Superior temporal gyrus (tissue), 1 donor: Measurements from ENCODE around the gene ITGB8.
"Not testable (repeated sequence)": the region's sequence is repeated elsewhere in the genome, so short reads cannot be mapped to it uniquely, and the experiment has no call there.

Experiments
- DNase-seq: peaks from one replicate; pipeline ENCODE4 v3.0.0-alpha.2; 2016; ENCODE audit errors: extremely low spot score

The ITGB8 gene

DNA sequence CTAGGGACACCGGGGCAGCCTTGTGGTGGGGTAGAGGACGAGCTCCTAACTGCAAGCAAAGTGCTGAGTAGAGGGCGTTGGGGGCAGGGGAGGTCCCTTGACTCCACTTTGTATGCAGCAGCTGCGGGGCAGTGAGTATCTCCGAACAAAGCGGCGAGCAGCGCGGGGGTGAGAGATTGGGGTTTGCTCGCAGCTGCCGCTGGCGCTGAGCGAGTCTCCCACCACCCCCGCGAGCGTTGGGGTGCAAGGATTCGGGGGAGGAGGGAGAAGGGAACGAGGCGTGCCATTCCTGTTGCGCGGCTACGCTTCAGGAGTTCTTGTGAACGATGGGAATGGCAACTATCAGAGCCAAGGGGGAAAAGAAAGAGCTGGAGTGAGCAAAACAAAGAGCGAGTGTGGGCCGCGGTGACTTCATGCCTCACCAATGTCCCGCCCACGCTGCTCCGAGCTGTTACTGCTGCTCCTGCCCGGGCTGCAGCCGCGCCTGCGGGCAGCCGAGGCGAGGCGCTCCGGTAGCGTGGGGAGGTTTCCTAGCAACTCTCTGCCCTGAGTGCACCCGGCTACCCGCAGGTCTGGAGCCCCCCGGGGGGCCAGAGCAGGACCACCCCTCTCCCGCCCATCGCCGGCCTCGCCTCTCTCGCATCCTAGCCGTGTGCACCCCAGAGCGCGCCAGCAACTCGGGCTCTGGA is at the start of gene ITGB8:
Gene ITGB8 (plus strand): TSS at position 662 of the 689 bp plus-strand sequence. CDS start 907 bp downstream, outside the sequence.
- DNase-seq, result peak; percentile 92

DNA sequence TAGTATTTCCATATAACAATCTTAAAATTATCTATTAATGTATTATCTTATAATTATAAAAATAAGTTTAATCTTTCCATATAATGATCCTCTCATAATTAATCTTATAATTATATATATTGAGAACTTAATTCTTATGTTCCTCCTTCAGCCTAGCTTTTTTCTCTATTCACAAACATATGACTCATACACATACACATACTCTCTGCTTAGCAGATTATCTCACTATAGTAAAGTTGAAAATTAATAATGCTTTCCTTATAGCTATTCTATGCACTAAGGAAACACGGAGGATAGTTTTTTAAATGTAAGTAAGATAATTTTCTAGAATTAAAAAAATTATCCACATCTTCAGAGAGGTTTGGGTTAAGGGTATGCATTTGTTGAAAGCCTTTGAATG is 47.7 kb upstream of the ITGB8 start:
- DNase-seq, result no peak

DNA sequence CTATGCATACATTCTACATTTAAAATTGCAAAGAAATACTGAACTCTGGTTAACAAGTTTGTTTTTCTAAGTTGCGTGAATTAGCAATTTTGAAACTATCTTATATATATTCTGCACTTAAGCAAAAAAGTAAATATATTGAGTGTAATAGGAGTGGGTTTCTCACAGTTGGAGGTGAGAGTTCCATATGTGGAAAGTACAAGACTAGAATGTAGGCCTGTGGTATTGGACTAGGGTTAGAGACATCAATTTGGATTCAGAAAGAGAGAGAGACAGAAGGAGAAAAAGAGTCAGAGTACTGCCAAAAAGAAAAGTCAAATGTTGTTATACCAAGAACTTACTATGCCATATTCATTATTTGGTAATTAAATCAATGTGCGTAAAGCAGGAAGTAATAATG is 47.3 kb upstream of the ITGB8 start:
- no peak for DNase-seq

DNA sequence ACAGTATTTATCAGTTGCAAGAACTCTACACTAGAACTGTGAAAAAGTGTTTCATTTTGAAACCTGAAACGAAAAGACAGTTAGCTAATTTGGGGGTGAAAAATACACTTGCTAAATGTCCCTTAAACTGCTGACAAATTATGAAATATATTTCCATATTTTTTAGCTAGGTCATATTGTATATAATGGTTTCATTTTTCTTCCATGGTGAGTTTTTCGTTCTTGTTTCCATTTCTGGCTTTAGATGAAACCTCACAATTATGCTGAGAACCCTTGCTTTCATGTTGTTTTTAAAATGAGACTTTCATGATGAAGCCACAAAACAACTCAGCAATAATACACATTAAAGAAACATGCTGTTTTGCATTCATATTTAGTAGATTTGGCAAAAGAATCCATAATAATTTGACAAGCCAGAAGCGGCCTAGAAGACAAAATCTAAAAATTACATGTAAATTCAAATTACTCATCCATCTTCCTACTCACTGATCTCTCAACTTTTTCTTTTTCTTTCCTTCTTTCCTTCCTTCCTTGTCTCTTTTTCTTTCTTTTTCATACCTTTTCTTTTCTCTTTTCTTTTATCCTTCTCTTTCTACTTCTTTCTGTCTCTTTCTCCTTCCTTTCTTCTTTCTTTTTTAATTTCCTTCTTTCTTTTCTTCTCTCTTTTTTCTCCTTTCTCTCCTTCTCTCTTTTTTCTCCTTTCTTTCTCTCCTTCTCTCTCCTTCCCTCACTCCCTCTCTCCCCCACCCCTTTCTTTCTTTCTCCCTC is 46.5 kb upstream of the ITGB8 start:
- no peak for DNase-seq

DNA sequence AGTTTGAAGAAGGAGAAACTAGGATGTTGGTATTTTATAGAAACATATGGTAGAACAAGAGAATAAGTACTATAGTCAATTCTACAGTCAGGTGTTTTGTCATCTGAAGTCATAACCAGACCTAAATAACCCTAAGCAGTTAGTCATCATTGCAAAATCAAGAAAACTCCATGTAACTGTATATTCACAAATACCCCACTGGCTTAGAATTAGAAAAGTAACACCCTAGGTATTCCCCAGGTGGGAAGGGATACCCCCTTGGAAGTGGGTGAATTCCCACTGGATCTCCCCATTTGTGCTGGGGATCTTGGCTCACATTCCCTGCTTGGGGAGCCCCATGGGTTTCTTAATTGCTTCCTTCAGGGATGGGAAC is 45.9 kb upstream of the ITGB8 start:
- no peak for DNase-seq

DNA sequence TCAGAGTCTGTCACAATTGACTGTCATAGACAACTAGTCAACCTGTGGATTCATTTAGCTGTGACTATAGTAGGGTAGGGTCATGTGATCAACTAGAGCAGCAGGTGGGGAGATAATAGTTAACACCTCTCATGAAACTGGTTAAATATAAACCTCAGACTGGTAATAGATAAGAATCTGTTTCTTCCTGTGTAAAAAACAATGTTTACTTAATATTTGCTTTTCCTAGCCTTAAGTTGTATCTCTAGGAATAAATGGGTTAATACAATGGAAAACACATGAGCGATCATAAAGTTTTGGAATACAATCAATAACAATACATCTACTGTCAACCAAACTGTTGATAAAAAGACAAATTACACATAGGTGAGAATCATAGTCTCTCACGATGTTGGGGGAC is 43.4 kb upstream of the ITGB8 start:
- DNase-seq, result no peak

DNA sequence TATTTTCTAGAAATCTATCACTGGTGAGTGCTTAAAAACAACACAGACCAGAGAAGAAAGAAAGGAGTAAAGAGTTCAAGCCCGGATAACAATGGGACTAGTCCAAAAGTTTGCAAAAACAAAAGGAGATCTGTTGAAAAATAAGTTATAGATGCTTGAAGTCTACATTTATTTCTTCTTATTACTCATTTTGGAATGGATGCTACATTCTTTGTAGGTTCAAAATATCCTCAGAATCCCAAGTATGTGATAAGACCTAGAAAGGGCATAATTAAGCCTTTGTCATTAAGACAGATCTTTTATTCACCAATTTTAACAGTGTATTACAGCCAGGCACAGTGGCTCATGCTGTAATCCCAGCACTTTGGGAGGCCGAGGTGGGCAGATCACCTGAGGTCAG is 42.7 kb upstream of the ITGB8 start:
- DNase-seq, result no peak

DNA sequence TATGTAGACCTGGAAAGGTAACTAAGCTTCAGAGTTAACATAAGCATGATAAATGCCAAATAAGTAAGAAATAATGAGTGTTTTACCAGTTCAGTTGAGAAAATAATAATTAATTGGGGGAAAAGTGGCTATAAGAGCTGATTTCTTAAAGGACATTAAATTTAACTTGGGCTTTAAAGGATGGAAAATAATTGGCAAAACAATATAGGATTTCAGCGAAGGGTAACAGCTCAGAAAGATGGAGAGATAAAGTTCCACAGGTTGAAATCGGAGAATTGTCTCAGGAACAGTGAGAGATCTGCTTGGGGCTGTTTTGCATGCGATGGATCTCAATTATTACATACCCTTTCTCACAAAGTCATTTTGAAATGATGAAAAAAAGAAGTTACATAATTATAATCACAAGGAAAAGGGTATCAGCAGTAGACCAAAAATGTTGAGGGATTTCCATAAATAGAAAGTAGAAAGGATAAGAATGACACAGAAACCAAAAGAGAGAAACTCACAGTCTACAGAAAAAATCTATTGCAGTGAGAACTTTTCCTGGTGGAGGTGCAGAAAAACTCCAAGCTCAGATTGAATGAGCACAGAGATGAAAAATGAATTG is 40.1 kb upstream of the ITGB8 start:
- DNase-seq, result no peak

DNA sequence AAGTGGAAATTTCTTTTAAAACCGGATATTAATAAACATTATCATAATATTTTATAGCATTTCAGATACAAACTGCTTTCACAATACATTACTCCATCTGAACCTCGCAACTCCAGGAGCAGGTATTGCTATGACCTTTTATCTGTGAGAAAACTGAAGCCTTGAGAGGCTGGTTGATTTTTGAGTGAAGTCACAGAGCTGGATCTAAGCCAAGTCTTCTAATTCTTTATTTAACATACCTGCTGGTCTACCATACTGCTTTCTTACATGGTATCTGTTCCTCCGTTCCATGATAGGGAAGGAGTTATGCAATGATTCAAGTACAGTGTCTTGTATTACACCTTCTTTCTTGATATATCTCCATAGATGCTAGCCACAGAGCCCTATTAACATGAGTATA is 37.4 kb upstream of the ITGB8 start:
- DNase-seq, result no peak

DNA sequence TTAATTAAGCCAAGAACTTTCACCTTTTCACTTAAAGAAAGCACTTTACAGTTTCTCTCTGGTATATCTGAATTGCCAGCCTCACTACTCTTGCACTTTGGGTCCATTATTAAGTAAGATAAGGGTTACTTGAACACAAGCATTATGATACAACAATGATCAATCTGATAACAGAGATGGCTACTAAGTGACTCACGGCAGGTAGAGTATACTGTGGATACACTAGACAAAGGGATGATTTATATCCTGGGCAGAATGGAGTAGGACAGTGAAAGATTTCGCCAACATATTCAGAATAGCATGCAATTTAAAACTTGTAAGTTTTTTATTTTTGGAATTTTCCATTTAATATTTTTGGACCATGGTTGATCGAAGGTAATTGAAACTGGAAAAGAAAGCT is 34.3 kb upstream of the ITGB8 start:
- no peak for DNase-seq

DNA sequence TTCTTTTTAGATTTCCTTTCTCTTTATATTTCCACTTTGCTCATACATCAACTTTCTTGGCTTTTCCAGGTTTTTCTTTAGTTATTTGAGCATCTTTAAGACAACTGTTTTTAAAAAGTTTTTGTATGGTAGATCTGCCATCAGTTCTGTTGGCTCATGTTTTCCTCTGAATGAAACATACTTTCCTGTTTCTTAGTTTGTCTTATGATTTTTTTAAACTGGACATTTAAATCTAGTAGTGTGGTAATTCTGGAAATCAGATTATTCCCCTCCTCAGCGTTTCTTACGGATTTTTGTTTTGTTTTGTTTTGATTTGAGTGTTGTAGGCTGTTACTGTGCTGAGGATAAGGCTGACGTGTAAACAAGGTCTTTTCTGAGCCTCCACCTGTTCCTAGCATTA is 33.8 kb upstream of the ITGB8 start:
- no peak for DNase-seq

DNA sequence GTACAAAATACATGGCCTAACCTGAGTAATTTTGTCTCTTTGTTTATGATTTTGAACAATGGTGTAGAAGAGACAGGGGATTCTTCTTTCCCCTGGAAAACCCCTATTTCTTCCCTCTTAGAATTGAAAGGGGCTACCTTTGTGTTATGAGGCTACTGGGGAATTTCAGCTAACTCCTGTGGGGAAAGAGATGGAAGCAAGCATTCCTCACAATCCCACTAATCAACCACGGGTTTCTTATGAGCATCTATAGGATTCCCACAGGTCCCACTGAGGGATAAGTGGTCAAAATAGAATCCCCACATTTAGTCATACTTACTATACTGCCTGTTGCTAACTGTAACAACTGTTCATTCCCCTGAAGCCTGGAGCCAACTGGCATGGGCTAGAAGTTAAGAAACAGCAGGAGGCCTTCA is 32.2 kb upstream of the ITGB8 start:
- no peak for DNase-seq

DNA sequence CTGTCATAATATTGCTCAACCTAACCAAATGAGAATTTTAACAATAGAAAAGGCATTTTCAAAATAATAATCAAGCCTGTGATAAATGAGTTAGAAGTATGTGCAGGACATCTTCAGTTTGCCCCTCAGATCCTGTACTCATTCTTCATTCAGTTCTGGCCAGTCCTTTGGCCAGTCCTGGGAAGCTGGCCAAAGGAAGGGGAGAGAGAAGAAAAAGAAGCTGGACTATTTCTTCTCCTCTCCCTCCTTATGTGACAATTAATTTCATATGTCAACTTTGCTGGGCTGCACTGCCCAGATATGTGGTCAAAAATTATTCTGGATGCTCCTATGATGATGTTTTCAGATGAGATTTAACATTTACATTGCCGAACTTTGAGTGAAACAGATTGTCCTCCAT is 31.6 kb upstream of the ITGB8 start:
- no peak for DNase-seq

DNA sequence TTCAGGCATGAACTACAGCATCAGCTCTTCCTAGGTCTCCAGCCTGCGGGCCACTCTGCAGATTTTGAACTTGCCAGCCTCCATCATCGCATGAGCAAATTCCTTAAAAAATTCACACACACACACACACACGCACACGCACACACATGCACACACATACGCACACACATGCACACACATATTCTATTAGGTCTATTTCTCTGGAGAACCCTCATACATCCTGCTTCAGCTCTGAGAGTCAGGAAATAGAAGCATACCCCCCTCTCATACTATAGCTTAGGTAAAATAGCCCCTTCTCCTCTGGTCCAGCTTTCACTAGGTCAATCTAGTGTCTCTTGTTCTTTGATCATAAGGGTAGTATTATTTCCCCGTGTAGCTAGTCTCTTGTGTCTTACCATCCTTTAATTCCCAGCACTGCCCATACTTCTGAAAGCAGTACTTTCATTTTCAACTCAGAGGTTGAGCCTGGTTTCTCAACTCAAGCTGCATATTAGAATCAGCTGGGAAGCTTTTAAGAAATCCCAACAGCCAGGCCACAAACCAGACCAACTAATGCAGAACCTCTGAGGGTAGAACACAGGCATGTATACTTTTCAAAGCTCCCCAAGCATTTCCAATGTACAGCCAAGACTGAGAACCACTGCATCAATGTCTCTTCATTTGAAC is 30.9 kb upstream of the ITGB8 start:
- no peak for DNase-seq

DNA sequence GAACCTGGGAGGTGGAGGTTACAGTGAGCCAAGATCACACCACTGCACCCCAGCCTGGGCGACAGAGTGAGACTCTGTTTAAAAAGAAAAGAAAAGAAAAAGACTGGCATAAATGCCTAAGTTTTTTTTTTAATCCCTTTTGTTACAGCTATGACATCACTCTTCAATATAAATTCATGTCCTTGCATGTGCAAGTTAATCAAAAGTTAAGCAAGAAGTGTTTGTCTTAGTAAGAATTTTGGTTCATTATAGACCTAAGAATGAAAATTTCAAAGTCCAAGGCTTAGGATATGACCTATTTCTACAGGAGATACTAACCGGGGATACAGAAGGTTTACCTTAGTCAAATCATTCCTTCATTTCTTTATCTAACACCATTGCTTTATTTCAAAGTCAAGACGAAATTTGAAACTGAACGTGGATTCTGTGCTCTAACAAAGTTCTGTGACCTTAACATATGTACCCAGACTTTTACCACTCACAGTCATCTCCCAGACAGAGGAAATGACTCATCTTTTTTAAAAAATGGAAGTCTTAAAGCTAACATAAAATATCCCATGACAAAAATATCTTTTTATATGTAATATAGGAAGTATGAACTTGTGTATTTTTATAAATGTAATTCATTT is 29.3 kb upstream of the ITGB8 start:
- DNase-seq, result no peak

DNA sequence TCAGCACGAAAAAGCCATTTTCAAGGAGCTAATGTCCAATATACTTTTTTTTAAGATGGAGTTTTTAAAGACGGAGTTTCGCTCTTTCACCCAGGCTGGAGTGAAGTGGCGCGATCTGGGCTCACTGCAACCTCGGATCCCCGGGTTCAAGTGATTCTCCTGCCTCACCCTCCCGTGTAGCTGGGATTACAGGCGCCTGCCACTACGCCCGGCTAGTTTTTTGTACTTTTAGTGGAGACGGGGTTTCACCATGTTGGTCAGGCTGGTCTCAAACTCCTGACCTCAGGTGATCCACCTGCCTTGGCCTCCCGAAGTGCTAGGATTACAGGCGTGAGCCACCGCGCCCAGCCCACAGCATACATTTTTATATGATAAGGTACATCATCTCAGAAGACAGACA is 28.4 kb upstream of the ITGB8 start:
- not testable (repeated sequence) for DNase-seq

DNA sequence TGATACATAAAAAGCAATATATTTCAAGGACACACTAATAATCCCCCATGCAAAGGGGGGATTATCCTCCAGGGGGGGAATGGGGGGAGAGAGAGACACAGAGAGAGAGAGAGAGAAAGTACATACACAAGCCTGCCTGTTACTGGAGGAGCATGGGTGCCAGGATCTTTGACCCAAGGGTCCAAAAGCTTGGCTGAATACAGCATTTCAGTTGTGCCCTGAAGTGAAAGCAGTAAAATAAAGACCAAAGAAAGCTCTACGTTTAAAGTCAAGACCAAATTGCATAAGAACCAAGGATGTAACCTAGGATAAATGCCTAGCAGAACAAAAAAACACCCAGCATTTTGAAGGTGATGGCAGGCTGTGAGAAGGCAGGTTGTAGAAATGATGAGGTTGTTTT is 27.8 kb upstream of the ITGB8 start:
- DNase-seq, result no peak

DNA sequence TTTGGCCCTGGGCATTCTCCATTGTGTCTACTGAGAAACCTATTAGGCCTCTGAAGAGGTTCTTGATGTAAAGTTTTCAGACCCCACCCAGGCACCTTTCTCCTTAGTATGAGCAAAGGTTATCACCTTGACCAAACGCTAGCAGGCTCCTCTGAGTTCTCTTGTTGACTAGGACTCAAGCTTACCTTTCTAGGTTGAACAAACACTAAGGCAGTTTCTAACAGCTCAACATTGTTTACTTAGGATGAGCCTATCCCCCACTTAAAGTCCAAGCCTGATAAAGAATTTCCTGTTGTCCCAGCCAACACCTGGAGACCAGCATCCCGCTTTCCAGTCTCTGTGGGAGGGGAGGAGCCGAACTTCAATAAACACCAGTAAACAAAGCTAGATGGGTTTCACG is 26.3 kb upstream of the ITGB8 start:
- no peak for DNase-seq

DNA sequence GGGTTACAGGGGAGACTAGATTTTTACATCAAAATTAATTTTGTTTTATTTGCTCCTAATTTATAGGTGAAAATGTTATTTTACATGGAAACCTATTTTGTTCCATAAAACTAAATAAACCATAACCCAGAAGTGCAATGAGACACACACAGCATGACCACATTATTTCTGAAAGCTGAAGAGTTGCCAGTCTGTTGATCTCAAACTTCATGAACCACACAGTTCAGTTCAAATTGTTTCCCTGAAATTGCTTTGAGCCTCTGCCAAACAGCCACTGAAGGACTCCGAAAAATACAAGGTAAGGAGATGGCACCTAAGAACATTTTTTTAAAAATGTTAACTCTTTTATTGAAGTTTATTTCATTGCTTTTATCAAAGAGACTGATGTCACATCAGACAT is 25.0 kb upstream of the ITGB8 start:
- DNase-seq, result no peak

DNA sequence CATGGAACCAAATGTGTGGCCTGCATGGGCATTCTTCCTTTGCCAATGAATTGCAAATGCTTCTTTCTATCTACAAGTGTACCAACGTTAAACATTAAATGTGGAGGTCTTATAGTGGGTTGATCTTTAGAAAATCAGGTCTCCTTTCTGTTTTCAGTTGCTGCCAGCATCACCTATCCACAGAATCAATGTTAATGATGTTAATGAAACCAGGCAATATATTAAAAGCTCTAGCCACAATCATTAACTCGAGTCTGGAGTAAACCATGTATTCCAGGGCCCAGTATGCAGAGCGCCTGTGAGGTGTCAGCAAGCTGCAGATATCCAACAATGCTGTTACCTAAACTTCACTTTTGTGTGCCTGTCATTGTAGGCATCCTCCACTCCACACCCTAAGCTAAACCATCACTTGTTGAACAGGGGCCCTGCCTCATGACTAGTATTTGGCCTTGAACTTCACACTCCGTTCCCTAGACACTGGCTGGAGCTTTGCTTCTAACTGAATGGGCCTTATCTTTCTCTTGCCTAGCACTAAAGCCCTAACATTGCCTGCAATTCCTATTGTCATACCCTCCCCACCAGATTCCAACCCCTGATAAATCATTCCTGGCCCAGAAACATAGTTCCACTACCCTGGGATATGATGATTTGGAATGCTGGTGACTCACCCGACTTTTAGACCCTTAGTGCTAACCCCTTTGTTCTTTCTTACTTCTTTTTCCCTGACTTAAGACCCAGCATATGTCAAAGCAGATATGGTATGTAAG is 24.3 kb upstream of the ITGB8 start:
- no peak for DNase-seq

DNA sequence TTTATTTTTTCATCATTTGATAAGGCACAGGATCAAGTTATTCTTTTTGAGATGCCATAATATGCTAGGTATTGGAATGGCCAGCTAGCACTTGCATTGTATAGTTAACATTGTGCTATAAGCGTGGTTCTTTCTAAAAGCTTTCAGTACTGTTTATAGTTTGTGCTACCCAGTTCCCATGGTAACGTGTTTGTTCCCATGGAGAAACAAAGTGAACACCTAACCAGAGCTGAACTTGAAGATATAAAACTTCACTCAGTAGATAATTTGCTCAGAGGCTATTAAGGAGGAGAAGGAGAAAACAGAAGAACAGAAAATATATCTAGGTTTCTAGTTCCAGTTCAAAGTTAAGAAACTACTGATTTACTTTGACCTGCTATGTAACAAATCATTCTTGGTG is 23.6 kb upstream of the ITGB8 start:
- no peak for DNase-seq
